GM12878 (cell line): ENCODE results near the gene PDCD1LG2. TPM values are rescaled to one million over a fixed set of nuclear protein-coding genes. Genes with fewer than 3 reads are reported as not detected.

Source experiments
- ATAC-seq: fragments of 200-7000 bp; cut with Tn5 transposase; 3 replicates; pipeline ENCODE4 v1.9.1; 2020; ENCODE audit warnings: mild to moderate bottlenecking, moderate library complexity
- BruUV-seq: library from RNA; stranded (reverse); fragments of 400-500 nt; replicated peaks from 2 replicates; lab custom pipeline; 2021; lab: Mats Ljungman, UMichigan
- CTCF ChIA-PET: fragments of 300-600 bp; sonication (Branson Sonifier 250); formaldehyde crosslinking; extraction: SDS; loops from one replicate; lab custom pipeline; 2021; ENCODE audit warnings: inconsistent platforms; lab: Yijun Ruan, JAX
- POLR2A ChIA-PET: fragments of 350-600 bp; formaldehyde crosslinking; extraction: SDS; loops from one replicate; lab custom pipeline; 2021; ENCODE audit warnings: inconsistent platforms; lab: Charles Lee
- RAD21 ChIA-PET: fragments of 300-600 bp; sonication (Branson Sonifier 250); formaldehyde crosslinking; loops from one replicate; lab custom pipeline; 2023; ENCODE audit warnings: antibody characterized with exemption; ENCODE audit not compliant: unreplicated experiment; lab: Charles Lee
- SMC1A ChIA-PET: fragments of 300-600 bp; sonication (Branson Sonifier 250); formaldehyde crosslinking; loops from one replicate; lab custom pipeline; 2023; ENCODE audit not compliant: unreplicated experiment, uncharacterized antibody; lab: Charles Lee
- DNase-seq: peaks from one replicate; pipeline ENCODE4 v3.0.0-alpha.2; 2011; ENCODE audit warnings: low read depth, low spot score
- FAIRE-seq: peaks from 3 replicates; lab custom pipeline; 2011; peaks lifted over from hg19 to GRCh38; lab: Jason Lieb, UNC
- H2AFZ ChIP-seq: 2 replicates; pipeline ENCODE4 v1.6.0; 2011; ENCODE audit warnings: low read depth, low read length, control low read depth; ENCODE audit not compliant: control insufficient read depth
- H3K27ac ChIP-seq: 2 replicates; pipeline ENCODE4 v1.5.1; 2011; ENCODE audit warnings: control low read depth; ENCODE audit not compliant: control insufficient read depth, insufficient read depth
- H3K27me3 ChIP-seq, 2 experiments: replicated peaks in 1 of 2; 2 replicates each; pipeline versions ENCODE4 v1.6.0 to v1.6.1; 2011; ENCODE audit warnings: low read length in 1 of 2; ENCODE audit not compliant: control insufficient read depth in 2 of 2, insufficient read depth in 2 of 2
- H3K36me3 ChIP-seq, 2 experiments: 2 replicates each; pipeline ENCODE4 v1.5.1; 2011; ENCODE audit warnings: low read length in 1 of 2; ENCODE audit not compliant: control insufficient read depth in 2 of 2, insufficient read depth in 2 of 2
- H3K4me1 ChIP-seq: 2 replicates; pipeline ENCODE4 v1.6.1; 2011; ENCODE audit warnings: mild to moderate bottlenecking, low read length, moderate library complexity, mixed read lengths; ENCODE audit not compliant: control insufficient read depth, insufficient read depth
- H3K4me2 ChIP-seq: 2 replicates; pipeline ENCODE4 v1.6.0; 2011; ENCODE audit warnings: control low read depth; ENCODE audit not compliant: control insufficient read depth, insufficient read depth
- H3K4me3 ChIP-seq: fragments of 200-600 bp; sonication (generic); 2 replicates; pipeline ENCODE4 v1.5.1; 2016
- H3K79me2 ChIP-seq: 2 replicates; pipeline ENCODE4 v1.6.0; 2011; ENCODE audit warnings: low read length; ENCODE audit not compliant: control insufficient read depth, insufficient read depth
- H3K9ac ChIP-seq: 2 replicates; pipeline ENCODE4 v1.8.0; 2011; ENCODE audit warnings: low read length, control low read depth, mixed read lengths; ENCODE audit not compliant: control insufficient read depth, insufficient read depth
- H3K9me3 ChIP-seq: replicated peaks from 3 replicates; pipeline ENCODE4 v1.5.1; 2011; ENCODE audit warnings: mild to moderate bottlenecking, low read length; ENCODE audit not compliant: control insufficient read depth, insufficient read depth
- H4K20me1 ChIP-seq: 2 replicates; pipeline ENCODE4 v1.6.0; 2011; ENCODE audit not compliant: control insufficient read depth, insufficient read depth
- NR2C1 ChIP-seq: fragments of 450-650 bp; IDR thresholded peaks from 2 replicates; pipeline ENCODE4 v1.6.1; 2017; ENCODE audit warnings: antibody characterized with exemption, mild to moderate bottlenecking, moderate library complexity
- SIX5 ChIP-seq: IDR thresholded peaks from 2 replicates; pipeline ENCODE4 v1.6.1; 2011; ENCODE audit warnings: mild to moderate bottlenecking, low read depth, low read length, moderate library complexity; ENCODE audit not compliant: severe bottlenecking
- WGBS: methylation state at CpG from one replicate; pipeline ENCODE4 v1.1.6; 2016; ENCODE audit warnings: low lambda C conversion rate; ENCODE audit not compliant: insufficient replicate concordance, insufficient coverage; ENCODE audit errors: missing lambda C conversion rate; 5-methylcytosine and 5-hydroxymethylcytosine counted together
- in situ Hi-C: fragments of 300-500 bp; cut with MboI; formaldehyde crosslinking; loops from 9 replicates; pipeline ENCODE4 v1.14.3; 2018; ENCODE audit warnings: mixed read lengths
- intact Hi-C: fragments of 100-400 bp; cut with micrococcal nuclease; formaldehyde crosslinking; loops from one replicate; pipeline ENCODE4 v1.14.2; 2022; ENCODE audit not compliant: unreplicated experiment
- polyA plus RNA-seq, 11 experiments: library from polyadenylated mRNA; depleted of rRNA in 4 of 11; unstranded in 6 of 11; stranded (reverse) in 5 of 11; fragments of >200 nt; fragmentation: Nextera tagmentation in 4 of 11; fragmentation: Illumina TruSeq in 1 of 11; extraction: Ambion mirVana in 4 of 11; extraction: Trizol in 1 of 11; gene quantifications; 1 replicate in 1 of 11; 2 replicates in 10 of 11; pipeline versions ENCODE4 v1.2.1 to v1.2.3, GENCODE V29; 2011 to 2016; ENCODE audit warnings: inconsistent platforms in 2 of 11, missing spikeins in 2 of 11, low read depth in 1 of 11
- total RNA-seq, 4 experiments: library from RNA; depleted of rRNA in 3 of 4; stranded (reverse); fragments of >200 nt in 3 of 4; fragmentation: Illumina TruSeq in 1 of 4; extraction: Trizol in 1 of 4; gene quantifications; 2 replicates each; pipeline versions ENCODE4 v1.2.1 to v1.2.3, GENCODE V29; 2013 to 2021
- TF ChIP-seq, protein P1 (sequence below): fragments of 150-350 bp; IDR thresholded peaks from 2 replicates; pipeline ENCODE4 v1.6.1; 2014; ENCODE audit warnings: mild to moderate bottlenecking, low read depth, low read length

The PDCD1LG2 gene
- total and polyA plus RNA-seq, 10 of the 15 experiments (the other 5 are each of a cell fraction or from before 2014, with no cell fraction given), result 1.5 to 37.3 (median 3.0) TPM

DNA sequence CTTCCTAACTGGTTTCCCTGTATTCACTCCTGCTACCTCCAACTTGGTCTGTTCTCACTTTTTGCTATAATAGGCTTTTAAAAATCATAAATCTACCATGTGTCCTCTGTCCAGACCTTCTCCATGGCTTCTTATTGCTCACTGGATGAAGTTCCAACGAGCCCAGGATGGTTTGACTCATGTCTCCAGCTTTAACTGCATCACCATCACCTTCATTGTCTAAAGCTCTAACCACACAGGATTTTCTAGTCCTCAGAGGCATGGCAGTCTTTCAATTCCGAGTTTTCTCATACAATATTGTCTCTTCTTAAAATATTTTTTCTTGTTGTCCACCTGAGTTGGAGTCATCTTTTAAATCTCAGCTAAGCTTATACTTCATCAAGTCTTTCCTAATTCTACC, 49.3 kb downstream of the PDCD1LG2 start:
- ChIA-PET CTCF (interaction anchor here (0.8 to 3.4 kb wide), 6 partner anchors 10 to 792 kb away, joined by 3 to 17 read pairs (median 6); partner anchors contain the start of gene CD274), RAD21 (interaction anchor here (1.3 to 18.6 kb wide), 6 partner anchors 24 to 110 kb away, joined by 4 to 164 read pairs (median 8); partner anchors contain the start of genes CD274 and PDCD1LG2), POLR2A (interaction anchor here (0.6 to 2.7 kb wide), 9 partner anchors 11 to 80 kb away, joined by 3 to 10 read pairs (median 3); no protein-coding TSS in a partner anchor), SMC1A (interaction anchor here (0.9 to 25.5 kb wide), 15 partner anchors 10 to 117 kb away, joined by 3 to 389 read pairs (median 15); partner anchors contain the start of genes CD274 and PDCD1LG2)
- DNase-seq, result no peak
- Histone ChIP-seq H3K4me1 (peaks cover 35% of the 10 kb centered on the region), H4K20me1 (no peaks in the 10 kb centered on the region), H3K9ac (no peak overlapping the region), H2AFZ (no peak overlapping the region), H3K4me3 (no peak overlapping the region), H3K9me3 (peaks cover 2% of the 10 kb centered on the region; the same call in 1 of the 3 replicates), H3K36me3 (peaks cover 0 to 9% of the 10 kb centered on the region in 2 experiments; a peak in 2 of 4 replicates), H3K27ac (no peak overlapping the region), H3K27me3 (no peaks in the 10 kb centered on the region), H3K4me2 (no peak overlapping the region), H3K79me2 (no peaks in the 10 kb centered on the region)
- BruUV-seq, result no TSS peak
- FAIRE-seq, result no peak
- no peak for TF ChIP-seq SIX5
- TF ChIP-seq, protein P1, sequence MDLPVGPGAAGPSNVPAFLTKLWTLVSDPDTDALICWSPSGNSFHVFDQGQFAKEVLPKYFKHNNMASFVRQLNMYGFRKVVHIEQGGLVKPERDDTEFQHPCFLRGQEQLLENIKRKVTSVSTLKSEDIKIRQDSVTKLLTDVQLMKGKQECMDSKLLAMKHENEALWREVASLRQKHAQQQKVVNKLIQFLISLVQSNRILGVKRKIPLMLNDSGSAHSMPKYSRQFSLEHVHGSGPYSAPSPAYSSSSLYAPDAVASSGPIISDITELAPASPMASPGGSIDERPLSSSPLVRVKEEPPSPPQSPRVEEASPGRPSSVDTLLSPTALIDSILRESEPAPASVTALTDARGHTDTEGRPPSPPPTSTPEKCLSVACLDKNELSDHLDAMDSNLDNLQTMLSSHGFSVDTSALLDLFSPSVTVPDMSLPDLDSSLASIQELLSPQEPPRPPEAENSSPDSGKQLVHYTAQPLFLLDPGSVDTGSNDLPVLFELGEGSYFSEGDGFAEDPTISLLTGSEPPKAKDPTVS, result no peak
- no peak for TF ChIP-seq NR2C1
- in situ Hi-C loops (no loop called here), intact Hi-C loops (no loop called here)
- ATAC-seq, result no peak
- WGBS, result 100% methylated on average over 2 of the region's 2 CpGs
